Effector memory CD8-positive, alpha-beta T cell (primary cell): ENCODE data around the gene ZNF367.
"Not testable (repeated sequence)": the region's sequence is repeated elsewhere in the genome, so short reads cannot be mapped to it uniquely, and the experiment has no call there.

ENCODE experiments used
- ATAC-seq: fragments of 150-1000 bp; cut with Tn5 transposase; replicated peaks from 2 replicates; pipeline ENCODE4 v1.10.0; 2021; ENCODE audit warnings: mild to moderate bottlenecking, moderate library complexity
- DNase-seq, 3 experiments: peaks; one replicate each; pipeline ENCODE4 v3.0.0; 2021
- H3K27ac Mint-ChIP-seq, 2 donors: one replicate each; pipeline ENCODE4 v1.8.0; 2022; ENCODE audit warnings: mild to moderate bottlenecking in 2 of 2, mixed read lengths in 2 of 2, moderate library complexity in 2 of 2
- H3K27me3 Mint-ChIP-seq, 2 donors: one replicate each; pipeline ENCODE4 v1.8.0; 2022; ENCODE audit warnings: mixed read lengths in 2 of 2
- H3K36me3 Mint-ChIP-seq: one replicate; pipeline ENCODE4 v1.8.0; 2022; ENCODE audit warnings: mild to moderate bottlenecking, moderate library complexity, mixed read lengths; ENCODE audit not compliant: insufficient read depth
- H3K4me1 Mint-ChIP-seq, 2 donors: one replicate each; pipeline ENCODE4 v1.8.0; 2022; ENCODE audit warnings: low read depth in 2 of 2, mixed read lengths in 2 of 2
- H3K4me3 Mint-ChIP-seq, 2 donors: one replicate each; pipeline ENCODE4 v1.8.0; 2022; ENCODE audit warnings: mild to moderate bottlenecking in 2 of 2, mixed read lengths in 2 of 2, moderate library complexity in 2 of 2
- H3K9me3 Mint-ChIP-seq, 2 donors: one replicate each; pipeline ENCODE4 v1.8.0; 2022; ENCODE audit warnings: mixed read lengths in 2 of 2

The ZNF367 gene

DNA sequence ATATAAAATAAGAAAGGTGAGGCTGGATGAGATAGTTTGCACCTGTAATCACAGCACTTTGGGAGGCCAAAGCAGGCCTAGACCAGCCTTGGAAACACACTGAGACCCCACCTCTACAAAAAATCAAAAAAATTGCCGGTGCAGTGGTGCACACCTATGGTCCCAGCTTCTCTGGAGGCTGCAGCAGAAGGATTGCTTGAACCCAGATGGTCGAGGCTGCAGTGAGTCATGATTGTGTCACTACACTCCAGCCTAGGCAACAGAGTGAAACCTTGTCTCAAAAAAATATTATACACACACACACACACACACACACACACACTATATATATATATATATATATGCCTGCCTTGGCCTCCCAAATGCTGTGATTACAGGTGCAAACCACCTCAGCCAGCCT is 36.0 kb downstream of the ZNF367 start:
- ATAC-seq (no peak), DNase-seq (no peak)
- H3K4me3 Mint-ChIP-seq = peak overlapping the region; percentile 79 to 82
- H3K9me3 Mint-ChIP-seq = no peaks in the 10 kb centered on the region
- H3K27me3 Mint-ChIP-seq = no peaks in the 10 kb centered on the region
- peaks cover 30 to 39% of the 10 kb centered on the region in 2 donors for H3K4me1 Mint-ChIP-seq
- peaks cover 3% of the 10 kb centered on the region for H3K36me3 Mint-ChIP-seq
- H3K27ac Mint-ChIP-seq = peak overlapping the region; percentile 59 to 77

DNA sequence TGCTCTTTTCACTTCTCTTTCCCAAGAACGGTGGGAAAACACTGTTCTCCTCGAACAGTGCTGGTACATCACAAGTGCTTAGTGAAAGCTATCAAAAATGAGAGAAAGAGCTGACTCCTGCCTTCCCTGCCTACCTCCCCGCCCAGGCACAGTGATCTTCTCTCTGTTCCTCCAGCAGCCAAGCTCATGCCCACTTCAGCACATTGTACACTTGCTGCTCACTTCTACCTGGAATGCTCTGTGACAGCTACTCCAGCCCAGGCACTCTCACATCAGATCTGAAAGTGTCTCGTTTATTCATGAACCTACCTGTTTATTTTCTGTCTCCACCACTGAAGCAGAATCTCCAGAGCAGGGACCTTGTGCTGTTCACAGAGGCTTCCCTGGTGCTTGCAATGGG is 36.5 kb downstream of the ZNF367 start:
- H3K27me3 Mint-ChIP-seq = no peaks in the 10 kb centered on the region
- H3K9me3 Mint-ChIP-seq = no peaks in the 10 kb centered on the region
- DNase-seq (no peak), ATAC-seq (no peak)
- peak overlapping the region; percentile 59 to 77 for H3K27ac Mint-ChIP-seq
- H3K4me3 Mint-ChIP-seq = peak overlapping the region; percentile 34 to 42
- peaks cover 3% of the 10 kb centered on the region for H3K36me3 Mint-ChIP-seq
- H3K4me1 Mint-ChIP-seq = peaks cover 31 to 39% of the 10 kb centered on the region in 2 donors

DNA sequence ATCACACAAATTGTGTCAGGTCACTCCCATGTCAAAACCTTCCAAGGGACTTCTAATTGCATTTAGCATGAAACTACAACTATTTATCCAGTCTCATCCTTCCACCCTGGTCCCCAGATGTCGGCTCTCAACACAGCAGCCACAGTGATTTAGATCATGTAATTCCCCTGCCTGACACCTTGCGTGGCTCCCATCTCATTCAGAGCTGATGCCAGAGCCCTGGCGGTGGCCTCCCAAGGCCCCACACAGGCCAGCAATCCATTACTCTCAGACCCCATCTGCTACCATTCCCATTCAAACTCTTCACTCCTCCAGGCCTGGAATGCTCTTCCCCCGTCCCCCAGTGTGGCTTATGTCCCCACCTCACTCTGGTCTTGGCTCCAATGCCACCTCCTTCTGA is 37.0 kb downstream of the ZNF367 start:
- Mint-ChIP-seq H3K9me3 (no peaks in the 10 kb centered on the region), H3K4me1 (peaks cover 31 to 39% of the 10 kb centered on the region in 2 donors), H3K36me3 (peaks cover 3% of the 10 kb centered on the region), H3K4me3 (peak overlapping the region; percentile 34 to 42), H3K27ac (peak overlapping the region; percentile 59 to 77), H3K27me3 (no peaks in the 10 kb centered on the region)
- ATAC-seq (no peak), DNase-seq (no peak)

DNA sequence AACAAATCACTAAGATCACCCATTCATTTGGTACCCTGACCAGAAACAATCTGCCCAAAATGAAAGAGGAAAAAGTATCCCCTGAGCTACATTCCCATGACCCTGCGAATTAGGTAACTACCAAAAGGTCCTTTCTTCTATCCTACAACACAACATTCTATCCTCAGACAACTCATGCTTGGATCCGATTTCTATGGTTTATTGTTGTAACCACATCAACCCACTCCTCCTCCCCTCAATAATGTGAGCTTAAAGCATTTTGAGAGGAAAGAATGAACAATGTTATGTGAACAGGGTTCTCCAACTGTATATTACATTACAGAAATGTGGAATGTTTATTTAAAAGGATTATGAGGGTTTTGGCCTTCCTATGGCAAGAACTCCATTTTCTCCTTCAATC is 38.7 kb downstream of the ZNF367 start:
- Mint-ChIP-seq H3K4me1 (peaks cover 31 to 39% of the 10 kb centered on the region in 2 donors), H3K4me3 (no peak overlapping the region), H3K9me3 (no peaks in the 10 kb centered on the region), H3K27me3 (no peaks in the 10 kb centered on the region), H3K27ac (peak overlapping the region in 1 of 2 donors; percentile 8), H3K36me3 (peaks cover 9% of the 10 kb centered on the region)
- DNase-seq (no peak), ATAC-seq (no peak)

DNA sequence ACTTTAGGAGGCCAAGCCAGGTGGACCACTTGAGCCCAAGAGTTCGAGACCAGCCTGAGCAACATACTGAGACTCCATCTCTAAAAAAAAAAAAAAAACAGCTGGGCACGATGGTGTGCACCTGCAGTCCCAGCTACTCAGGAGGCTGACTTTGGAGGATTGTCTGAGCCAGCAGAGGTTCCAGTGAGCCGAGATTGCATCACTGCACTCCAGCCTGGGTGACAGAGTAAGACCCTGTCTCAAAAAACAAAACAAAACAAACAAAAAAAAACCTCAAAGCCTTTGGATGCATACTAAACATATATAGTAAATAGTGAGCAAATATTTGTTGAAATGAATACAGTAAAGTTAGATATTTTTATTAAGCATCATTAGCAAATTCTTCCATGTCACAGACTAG is 40.0 kb downstream of the ZNF367 start:
- Mint-ChIP-seq H3K27ac (no peak overlapping the region), H3K27me3 (no peaks in the 10 kb centered on the region), H3K4me1 (peaks cover 31 to 36% of the 10 kb centered on the region in 2 donors)

DNA sequence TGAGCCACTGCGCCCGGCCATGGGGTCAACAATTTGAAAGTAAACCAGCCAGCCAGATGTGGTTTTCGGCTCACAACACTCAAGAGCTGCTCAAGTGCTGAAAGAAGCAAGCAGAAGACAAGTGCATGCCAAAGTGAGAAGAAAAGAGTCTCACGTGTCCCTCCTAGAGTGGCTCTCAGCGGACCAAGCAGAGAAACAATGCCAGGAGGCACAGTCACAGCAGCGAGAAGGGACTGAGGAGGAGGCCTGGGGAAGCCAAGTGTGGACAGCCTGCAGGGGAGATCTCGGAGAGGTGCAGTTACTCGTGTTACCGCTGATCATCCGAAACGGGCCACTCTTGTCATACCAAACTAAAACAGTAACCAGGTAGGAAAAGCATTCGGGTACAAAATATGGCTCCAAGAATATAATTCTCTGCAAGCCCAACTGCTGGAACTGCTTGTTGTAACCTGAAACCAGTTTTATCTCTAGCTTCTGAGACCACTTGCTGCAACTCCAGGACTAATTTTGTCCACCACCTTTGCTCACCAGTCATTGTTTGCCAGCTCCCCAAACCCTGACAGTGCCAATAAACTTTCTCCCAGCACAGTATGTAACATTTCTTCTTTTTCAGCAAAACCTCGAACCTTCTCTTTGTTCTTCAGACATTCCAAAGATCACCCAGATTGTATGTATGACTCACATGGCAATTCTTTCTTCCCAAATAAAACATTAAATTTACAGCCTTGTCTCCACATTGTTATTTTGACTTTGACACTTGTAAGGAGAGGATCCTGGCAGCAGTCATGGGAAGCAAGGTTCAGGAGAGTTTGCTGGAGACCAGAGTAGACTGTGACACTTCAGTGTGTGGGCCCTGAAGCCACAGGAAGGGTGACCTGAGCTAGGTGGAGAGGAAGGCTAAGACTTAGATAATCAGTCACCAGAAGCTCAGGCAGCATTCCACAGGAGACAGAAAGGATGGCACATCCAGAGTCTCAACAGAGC is 41.0 kb downstream of the ZNF367 start:
- no peaks in the 10 kb centered on the region for H3K27me3 Mint-ChIP-seq
- H3K27ac Mint-ChIP-seq = peak overlapping the region; percentile 20 to 23
- peaks cover 9% of the 10 kb centered on the region for H3K36me3 Mint-ChIP-seq
- no peak for DNase-seq
- H3K4me3 Mint-ChIP-seq = no peak overlapping the region
- no peaks in the 10 kb centered on the region for H3K9me3 Mint-ChIP-seq
- no peak for ATAC-seq
- peaks cover 25 to 30% of the 10 kb centered on the region in 2 donors for H3K4me1 Mint-ChIP-seq

More for the DNA sequence above, 40.0 kb downstream of the ZNF367 start:
- H3K4me3 Mint-ChIP-seq = no peak overlapping the region
- DNase-seq (no peak), ATAC-seq (no peak)
- H3K9me3 Mint-ChIP-seq = no peaks in the 10 kb centered on the region
- H3K36me3 Mint-ChIP-seq = peaks cover 9% of the 10 kb centered on the region

DNA sequence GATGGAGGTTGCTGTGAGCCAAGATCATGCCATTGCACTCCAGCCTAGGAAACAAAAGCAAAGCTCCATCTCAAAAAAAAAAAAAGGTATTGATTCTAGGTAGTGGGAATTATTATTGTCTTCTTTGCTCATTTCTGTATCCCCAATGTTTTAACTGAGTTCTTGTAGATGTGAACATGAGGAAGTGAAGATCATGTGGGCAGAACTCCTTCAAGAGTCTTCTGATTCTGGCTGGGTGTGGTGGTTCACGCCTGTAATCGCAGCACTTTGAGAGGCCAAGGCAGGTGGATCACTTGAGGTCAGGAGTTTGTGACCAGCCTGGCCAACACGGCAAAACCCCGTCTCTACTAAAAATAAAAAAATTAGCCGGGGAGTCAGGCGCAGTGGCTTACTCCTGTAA is 42.7 kb downstream of the ZNF367 start:
- H3K36me3 Mint-ChIP-seq, H3K27me3 Mint-ChIP-seq, H3K4me3 Mint-ChIP-seq, DNase-seq, H3K27ac Mint-ChIP-seq, H3K9me3 Mint-ChIP-seq, ATAC-seq: not testable (repeated sequence)
- H3K4me1 Mint-ChIP-seq = peaks cover 12 to 17% of the 10 kb centered on the region in 2 donors

DNA sequence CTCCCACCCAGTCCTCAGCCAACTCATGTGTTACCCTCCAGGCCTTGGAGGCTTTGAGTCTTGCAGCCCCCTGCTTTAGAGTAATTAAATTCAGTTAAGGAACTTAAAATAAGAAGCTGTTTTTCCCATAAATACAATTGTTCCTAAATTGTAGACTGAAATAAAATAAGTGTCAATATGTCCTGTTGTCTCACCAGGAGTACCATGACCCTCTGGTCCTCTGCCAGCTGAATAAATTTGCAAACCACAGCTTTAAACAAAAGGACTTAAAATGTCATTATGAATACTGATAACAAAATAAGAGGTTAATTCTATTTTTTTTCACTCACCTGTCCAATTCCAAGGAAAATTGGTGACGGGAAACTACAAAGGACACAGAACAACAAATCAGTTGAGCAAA is 50.2 kb downstream of the ZNF367 start:
- ATAC-seq (no peak), DNase-seq (no peak)
- peaks cover 19% of the 10 kb centered on the region for H3K36me3 Mint-ChIP-seq
- H3K4me3 Mint-ChIP-seq = no peak overlapping the region
- H3K9me3 Mint-ChIP-seq = no peaks in the 10 kb centered on the region
- peaks cover 0 to 4% of the 10 kb centered on the region in 2 donors for H3K4me1 Mint-ChIP-seq
- H3K27me3 Mint-ChIP-seq = no peaks in the 10 kb centered on the region
- H3K27ac Mint-ChIP-seq = no peak overlapping the region

DNA sequence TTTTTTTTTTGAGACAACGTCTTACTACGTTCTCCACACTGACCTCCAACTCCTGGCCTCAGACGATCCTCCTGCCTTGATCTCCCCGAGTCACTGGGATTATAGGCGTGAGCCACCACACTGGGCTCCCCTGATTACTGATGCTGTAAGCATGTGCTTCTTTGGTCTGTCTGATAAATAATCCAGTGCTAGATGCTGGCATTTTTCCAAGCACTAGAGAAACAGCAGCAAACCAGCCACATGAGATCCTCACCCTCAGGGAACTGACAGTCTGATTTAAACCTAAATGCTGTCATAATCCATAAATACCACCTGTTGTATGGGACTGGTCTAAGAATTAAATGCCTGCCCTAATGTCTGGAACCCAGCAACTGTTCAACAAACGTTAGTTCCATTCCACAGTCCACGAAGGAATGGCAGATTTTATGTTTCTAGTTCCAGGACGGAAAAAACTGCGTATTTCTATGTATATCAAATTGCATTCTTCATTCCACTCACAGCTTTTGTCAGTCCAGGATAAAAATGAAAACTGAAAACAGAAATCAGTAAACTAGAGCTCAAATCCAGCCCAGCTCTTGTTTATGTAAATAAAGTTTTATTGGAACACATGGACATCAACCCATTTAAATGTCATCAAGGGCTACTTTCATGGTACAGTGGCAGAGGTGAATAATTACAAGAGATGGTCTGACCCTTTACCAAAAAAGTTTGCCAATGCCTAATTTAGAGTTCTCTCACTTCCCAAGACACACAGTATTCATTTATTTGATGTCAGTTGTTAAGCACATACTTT is 54.8 kb downstream of the ZNF367 start:
- no peak for ATAC-seq
- Mint-ChIP-seq H3K27ac (no peak overlapping the region), H3K27me3 (no peaks in the 10 kb centered on the region), H3K4me3 (no peak overlapping the region), H3K4me1 (no peaks in the 10 kb centered on the region), H3K36me3 (peaks cover 42% of the 10 kb centered on the region), H3K9me3 (no peaks in the 10 kb centered on the region)
- no peak for DNase-seq

DNA sequence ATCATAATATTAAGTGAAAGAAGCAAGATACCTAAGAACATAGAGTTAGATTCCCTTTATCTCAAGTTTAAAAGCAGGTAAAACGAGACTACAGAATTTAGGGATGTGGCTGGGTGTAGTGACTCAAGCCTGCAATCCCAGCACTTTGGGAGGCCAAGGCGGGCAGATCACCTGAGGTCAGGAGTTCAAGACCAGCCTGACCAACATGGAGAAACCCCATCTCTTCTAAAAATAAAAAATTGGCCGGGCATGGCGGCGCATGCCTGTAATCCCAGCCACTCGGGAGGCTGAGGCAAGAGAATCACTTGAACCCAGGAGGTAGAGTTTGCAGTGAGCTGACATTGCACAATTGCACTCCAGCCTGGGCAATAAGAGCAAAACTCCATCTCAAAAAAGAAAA is 56.1 kb downstream of the ZNF367 start:
- H3K4me1 Mint-ChIP-seq, H3K27ac Mint-ChIP-seq, H3K27me3 Mint-ChIP-seq, H3K9me3 Mint-ChIP-seq, ATAC-seq, DNase-seq, H3K4me3 Mint-ChIP-seq: not testable (repeated sequence)
- H3K36me3 Mint-ChIP-seq = peaks cover 42% of the 10 kb centered on the region

DNA sequence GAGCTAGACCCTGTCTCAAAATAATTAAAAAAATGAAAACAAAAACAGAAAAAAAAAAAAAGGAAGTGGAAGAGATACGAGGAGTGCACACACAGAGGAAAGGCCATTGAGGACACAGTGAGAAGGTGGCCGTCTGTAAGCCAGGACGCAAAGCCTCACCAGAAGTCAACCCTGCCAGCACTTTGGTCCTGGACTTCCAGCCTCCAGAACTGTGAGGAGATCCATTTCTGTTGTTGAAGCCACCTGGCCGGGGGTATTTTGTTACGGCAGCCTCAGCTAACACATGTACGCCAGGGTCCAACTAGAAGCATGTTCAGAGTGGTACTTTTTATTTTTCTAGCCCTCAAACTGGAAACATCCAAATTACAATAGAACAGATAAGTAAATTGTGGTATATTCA is 56.5 kb downstream of the ZNF367 start:
- H3K27ac Mint-ChIP-seq = peak overlapping the region in 1 of 2 donors; percentile 79
- H3K9me3 Mint-ChIP-seq = no peaks in the 10 kb centered on the region
- H3K27me3 Mint-ChIP-seq = no peaks in the 10 kb centered on the region
- DNase-seq (no peak), ATAC-seq (no peak)
- H3K36me3 Mint-ChIP-seq = peaks cover 42% of the 10 kb centered on the region
- no peak overlapping the region for H3K4me3 Mint-ChIP-seq
- H3K4me1 Mint-ChIP-seq = no peaks in the 10 kb centered on the region

DNA sequence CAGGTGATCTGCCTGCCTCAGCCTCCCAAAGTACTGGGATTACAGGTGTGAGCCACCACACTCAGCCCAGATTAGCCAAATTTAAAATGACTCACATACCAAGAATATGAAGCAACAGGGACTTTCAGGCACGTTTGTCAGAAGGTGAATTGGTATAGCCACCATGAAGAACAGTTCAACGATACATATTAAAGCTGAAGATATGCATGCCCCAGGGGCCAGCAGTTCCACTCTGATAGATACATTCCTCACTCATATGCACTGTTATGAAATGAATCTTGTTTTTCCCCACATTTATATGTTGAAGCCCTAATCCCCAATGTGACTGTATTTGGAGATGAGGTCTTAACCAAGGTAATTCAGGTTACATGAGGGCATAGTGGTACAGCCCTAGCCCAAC is 57.2 kb downstream of the ZNF367 start:
- Mint-ChIP-seq H3K27ac (peak overlapping the region in 1 of 2 donors; percentile 79), H3K36me3 (peaks cover 41% of the 10 kb centered on the region), H3K4me1 (no peaks in the 10 kb centered on the region), H3K4me3 (no peak overlapping the region), H3K9me3 (no peaks in the 10 kb centered on the region), H3K27me3 (no peaks in the 10 kb centered on the region)
- no peak for DNase-seq
- ATAC-seq = no peak

DNA sequence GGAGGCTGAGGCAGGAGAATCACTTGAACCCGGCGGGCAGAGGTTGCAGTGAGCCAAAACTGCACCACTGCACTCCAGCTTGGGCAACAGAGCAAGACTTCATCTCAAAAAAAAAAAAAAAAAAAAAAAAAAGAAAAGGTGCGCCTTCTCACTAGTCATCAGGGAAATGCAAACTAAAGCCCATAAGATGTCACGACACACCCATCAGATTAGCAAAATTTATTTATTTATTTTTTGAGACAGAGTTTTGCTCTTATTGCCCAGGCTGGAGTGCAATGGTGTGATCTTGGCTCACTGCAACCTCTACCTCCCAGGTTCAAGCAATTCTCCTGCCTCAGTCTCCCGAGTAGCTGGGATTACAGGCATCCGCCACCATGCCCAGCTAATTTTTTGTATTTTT is 57.6 kb downstream of the ZNF367 start:
- H3K4me3 Mint-ChIP-seq, ATAC-seq, H3K9me3 Mint-ChIP-seq, H3K4me1 Mint-ChIP-seq, H3K27me3 Mint-ChIP-seq, DNase-seq: not testable (repeated sequence)
- Mint-ChIP-seq H3K27ac (peak overlapping the region in 1 of 2 donors; percentile 79), H3K36me3 (peaks cover 39% of the 10 kb centered on the region)
